GM12801 (cell line): Measurements from ENCODE around the gene SKIL.

Source experiments
- TF ChIP-seq, protein P1 (sequence below): IDR thresholded peaks from one replicate; pipeline ENCODE4 v1.5.1; 2011; ENCODE audit warnings: control low read depth; ENCODE audit not compliant: insufficient read length; ENCODE audit errors: extremely low read depth

Gene SKIL

DNA sequence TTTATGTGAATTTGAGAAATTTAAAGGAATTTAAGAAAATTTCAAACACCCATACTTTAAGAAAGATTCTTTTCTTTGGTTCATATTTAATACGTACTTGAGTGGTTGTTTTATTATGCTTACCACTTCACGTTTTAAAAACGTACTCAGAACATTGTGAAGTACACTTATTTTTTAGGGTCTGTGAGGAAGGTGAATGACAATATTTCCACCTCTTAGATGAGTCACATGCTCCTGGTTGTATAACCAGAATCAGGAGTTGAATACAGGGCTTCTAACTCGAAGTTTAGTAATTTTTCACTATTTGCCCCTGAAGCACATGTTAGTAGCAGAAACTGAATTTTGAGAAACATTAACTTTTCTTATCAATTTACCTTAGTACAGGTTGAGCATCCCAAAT is 7.5 kb downstream of the SKIL start:
- TF ChIP-seq, protein P1, sequence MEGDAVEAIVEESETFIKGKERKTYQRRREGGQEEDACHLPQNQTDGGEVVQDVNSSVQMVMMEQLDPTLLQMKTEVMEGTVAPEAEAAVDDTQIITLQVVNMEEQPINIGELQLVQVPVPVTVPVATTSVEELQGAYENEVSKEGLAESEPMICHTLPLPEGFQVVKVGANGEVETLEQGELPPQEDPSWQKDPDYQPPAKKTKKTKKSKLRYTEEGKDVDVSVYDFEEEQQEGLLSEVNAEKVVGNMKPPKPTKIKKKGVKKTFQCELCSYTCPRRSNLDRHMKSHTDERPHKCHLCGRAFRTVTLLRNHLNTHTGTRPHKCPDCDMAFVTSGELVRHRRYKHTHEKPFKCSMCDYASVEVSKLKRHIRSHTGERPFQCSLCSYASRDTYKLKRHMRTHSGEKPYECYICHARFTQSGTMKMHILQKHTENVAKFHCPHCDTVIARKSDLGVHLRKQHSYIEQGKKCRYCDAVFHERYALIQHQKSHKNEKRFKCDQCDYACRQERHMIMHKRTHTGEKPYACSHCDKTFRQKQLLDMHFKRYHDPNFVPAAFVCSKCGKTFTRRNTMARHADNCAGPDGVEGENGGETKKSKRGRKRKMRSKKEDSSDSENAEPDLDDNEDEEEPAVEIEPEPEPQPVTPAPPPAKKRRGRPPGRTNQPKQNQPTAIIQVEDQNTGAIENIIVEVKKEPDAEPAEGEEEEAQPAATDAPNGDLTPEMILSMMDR, result no peak

DNA sequence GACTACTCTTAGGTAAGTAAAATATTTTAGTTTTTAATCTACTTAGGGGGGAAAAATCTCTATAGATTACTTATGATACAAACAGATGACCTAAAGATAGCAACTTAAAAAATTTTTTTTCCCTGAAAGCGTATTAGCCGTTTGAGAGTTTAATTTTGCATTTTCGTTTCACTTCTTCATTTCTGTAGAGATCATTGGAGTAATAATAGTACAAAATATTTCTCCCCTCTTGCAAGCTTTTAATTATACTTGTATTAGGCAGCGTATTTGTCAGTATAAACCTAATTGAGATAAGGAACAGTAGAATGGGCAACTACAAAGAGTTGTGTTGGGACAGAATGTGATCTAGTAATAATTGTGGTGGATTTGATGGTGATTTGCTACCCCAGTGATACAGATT is 10.3 kb downstream of the SKIL start:
- TF ChIP-seq, protein P1, result no peak

DNA sequence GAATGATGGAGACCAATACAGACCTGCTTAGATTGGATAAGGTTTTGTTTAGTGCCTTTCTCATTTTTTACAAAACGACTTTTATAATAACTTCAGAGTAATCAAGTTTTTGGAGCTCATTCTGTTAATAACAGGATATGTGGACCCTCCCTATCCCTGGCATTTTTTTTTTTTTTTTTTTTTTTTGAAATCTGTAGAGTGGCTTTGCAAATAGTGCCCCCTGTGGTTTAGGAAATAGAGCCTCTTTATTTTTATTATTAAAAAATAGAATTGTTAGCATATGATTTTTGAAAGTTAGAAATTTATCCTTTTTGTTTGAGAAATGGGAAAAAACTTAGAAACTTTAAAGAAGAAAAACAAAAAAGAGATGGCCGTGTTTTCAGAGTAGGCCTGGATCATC is 11.4 kb downstream of the SKIL start:
- TF ChIP-seq, protein P1, result no peak

DNA sequence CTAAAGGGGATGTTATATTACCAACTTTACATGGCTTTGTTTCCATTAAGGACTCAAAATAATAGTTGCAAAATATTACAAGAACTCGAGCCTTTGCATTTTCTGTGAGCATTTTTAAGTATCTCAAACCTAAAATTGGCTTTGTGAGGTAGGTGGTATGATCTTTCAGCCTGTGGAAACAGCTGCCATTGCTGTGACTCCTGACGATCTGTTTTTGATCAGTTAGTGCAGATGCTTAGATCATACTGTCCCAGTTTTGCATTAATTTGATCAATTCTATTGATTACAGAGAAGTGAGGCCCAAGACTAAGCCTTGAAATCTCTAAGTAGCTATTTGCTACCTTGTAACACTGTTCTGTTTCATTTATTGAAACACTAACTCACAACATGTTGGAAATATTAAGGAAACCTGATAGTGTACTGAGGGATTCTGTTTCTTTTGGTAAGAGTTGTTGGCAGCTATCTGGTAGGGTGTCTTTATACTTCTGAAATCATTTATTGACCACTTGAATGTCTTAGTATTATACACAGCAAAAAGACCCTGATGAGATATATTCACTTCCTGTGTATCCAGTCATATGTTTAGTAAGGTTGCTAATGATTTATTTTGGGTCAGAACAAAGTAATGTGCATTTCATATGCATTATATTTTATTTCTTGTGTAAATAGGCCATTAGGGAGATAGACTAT is 14.8 kb downstream of the SKIL start:
- TF ChIP-seq, protein P1, result no peak

DNA sequence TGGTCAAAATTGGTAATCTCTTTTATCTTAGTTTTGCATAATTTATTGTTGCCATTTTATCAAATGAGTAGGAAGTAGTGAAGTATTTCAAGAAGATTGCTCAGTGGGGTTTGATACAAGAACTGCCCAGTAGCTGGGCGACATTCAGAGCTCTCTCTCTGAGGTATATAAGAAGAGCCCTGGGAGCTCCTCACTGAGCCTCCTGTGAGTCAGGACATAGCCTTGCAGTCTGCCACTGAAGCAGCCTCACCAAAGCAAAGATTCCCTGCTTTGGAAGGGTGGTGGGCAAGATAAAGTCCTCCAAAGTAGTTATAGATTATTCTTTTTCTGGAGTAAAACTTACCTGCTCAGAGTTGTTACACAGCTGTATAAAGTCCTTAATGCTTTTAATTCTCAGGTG is 26.1 kb downstream of the SKIL start:
- TF ChIP-seq, protein P1, result no peak

DNA sequence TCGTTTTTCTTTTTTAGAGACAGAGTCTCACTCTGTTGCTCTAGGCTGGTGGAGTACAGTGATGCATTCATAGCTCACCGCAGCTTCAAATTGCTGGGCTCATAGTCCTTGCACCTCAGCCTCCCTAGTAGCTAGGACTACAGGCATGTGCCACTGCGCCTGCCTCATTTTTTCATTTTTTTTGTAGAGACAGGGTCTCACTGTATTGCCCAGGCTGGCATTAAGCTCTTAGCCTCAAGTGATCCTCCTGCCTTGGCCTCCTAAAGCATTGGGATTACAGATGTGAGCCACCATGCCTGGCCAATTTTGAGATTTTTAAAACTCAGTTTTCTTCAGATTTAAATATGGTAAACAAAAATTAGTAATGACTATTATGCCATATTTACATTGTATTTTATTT is 29.0 kb downstream of the SKIL start:
- TF ChIP-seq, protein P1, result no peak

DNA sequence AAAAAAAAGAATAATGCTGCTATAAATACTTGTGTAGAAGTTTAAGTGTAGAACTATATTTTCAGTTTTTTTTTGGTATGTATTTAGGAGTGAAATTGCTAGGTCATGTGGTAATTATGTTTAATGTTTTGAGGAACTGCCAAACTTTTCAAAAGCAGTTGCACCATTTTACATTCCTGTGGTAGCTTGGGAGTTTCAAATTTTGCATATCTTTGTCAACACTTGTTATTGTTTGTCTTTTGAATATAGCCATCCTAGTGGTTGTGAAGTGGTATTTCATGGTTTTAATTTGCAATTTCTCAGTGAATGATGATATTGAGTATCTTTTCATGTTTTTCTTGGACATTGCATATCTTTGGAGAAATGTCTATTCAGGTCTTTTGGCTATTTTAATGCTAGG is 30.4 kb downstream of the SKIL start:
- TF ChIP-seq, protein P1, result no peak
